GM12878 (cell line): ENCODE data around the gene CACNA2D3. TPM values are rescaled to one million over a fixed set of nuclear protein-coding genes. Genes with fewer than 3 reads are reported as not detected.

Source experiments
- ATAC-seq: fragments of 200-7000 bp; cut with Tn5 transposase; 3 replicates; pipeline ENCODE4 v1.9.1; 2020; ENCODE audit warnings: mild to moderate bottlenecking, moderate library complexity
- BruUV-seq: library from RNA; stranded (reverse); fragments of 400-500 nt; replicated peaks from 2 replicates; lab custom pipeline; 2021; lab: Mats Ljungman, UMichigan
- CTCF ChIA-PET: fragments of 300-600 bp; sonication (Branson Sonifier 250); formaldehyde crosslinking; extraction: SDS; loops from one replicate; lab custom pipeline; 2021; ENCODE audit warnings: inconsistent platforms; lab: Yijun Ruan, JAX
- POLR2A ChIA-PET: fragments of 350-600 bp; formaldehyde crosslinking; extraction: SDS; loops from one replicate; lab custom pipeline; 2021; ENCODE audit warnings: inconsistent platforms; lab: Charles Lee
- RAD21 ChIA-PET: fragments of 300-600 bp; sonication (Branson Sonifier 250); formaldehyde crosslinking; loops from one replicate; lab custom pipeline; 2023; ENCODE audit warnings: antibody characterized with exemption; ENCODE audit not compliant: unreplicated experiment; lab: Charles Lee
- SMC1A ChIA-PET: fragments of 300-600 bp; sonication (Branson Sonifier 250); formaldehyde crosslinking; loops from one replicate; lab custom pipeline; 2023; ENCODE audit not compliant: unreplicated experiment, uncharacterized antibody; lab: Charles Lee
- DNase-seq: peaks from one replicate; pipeline ENCODE4 v3.0.0-alpha.2; 2011; ENCODE audit warnings: low read depth, low spot score
- FAIRE-seq: peaks from 3 replicates; lab custom pipeline; 2011; peaks lifted over from hg19 to GRCh38; lab: Jason Lieb, UNC
- H2AFZ ChIP-seq: 2 replicates; pipeline ENCODE4 v1.6.0; 2011; ENCODE audit warnings: low read depth, low read length, control low read depth; ENCODE audit not compliant: control insufficient read depth
- H3K27ac ChIP-seq: 2 replicates; pipeline ENCODE4 v1.5.1; 2011; ENCODE audit warnings: control low read depth; ENCODE audit not compliant: control insufficient read depth, insufficient read depth
- H3K27me3 ChIP-seq, 2 experiments: replicated peaks in 1 of 2; 2 replicates each; pipeline versions ENCODE4 v1.6.0 to v1.6.1; 2011; ENCODE audit warnings: low read length in 1 of 2; ENCODE audit not compliant: control insufficient read depth in 2 of 2, insufficient read depth in 2 of 2
- H3K36me3 ChIP-seq, 2 experiments: 2 replicates each; pipeline ENCODE4 v1.5.1; 2011; ENCODE audit warnings: low read length in 1 of 2; ENCODE audit not compliant: control insufficient read depth in 2 of 2, insufficient read depth in 2 of 2
- H3K4me1 ChIP-seq: 2 replicates; pipeline ENCODE4 v1.6.1; 2011; ENCODE audit warnings: mild to moderate bottlenecking, low read length, moderate library complexity, mixed read lengths; ENCODE audit not compliant: control insufficient read depth, insufficient read depth
- H3K4me2 ChIP-seq: 2 replicates; pipeline ENCODE4 v1.6.0; 2011; ENCODE audit warnings: control low read depth; ENCODE audit not compliant: control insufficient read depth, insufficient read depth
- H3K4me3 ChIP-seq: fragments of 200-600 bp; sonication (generic); 2 replicates; pipeline ENCODE4 v1.5.1; 2016
- H3K79me2 ChIP-seq: 2 replicates; pipeline ENCODE4 v1.6.0; 2011; ENCODE audit warnings: low read length; ENCODE audit not compliant: control insufficient read depth, insufficient read depth
- H3K9ac ChIP-seq: 2 replicates; pipeline ENCODE4 v1.8.0; 2011; ENCODE audit warnings: low read length, control low read depth, mixed read lengths; ENCODE audit not compliant: control insufficient read depth, insufficient read depth
- H3K9me3 ChIP-seq: replicated peaks from 3 replicates; pipeline ENCODE4 v1.5.1; 2011; ENCODE audit warnings: mild to moderate bottlenecking, low read length; ENCODE audit not compliant: control insufficient read depth, insufficient read depth
- H4K20me1 ChIP-seq: 2 replicates; pipeline ENCODE4 v1.6.0; 2011; ENCODE audit not compliant: control insufficient read depth, insufficient read depth
- E2F8 ChIP-seq: fragments of 450-650 bp; IDR thresholded peaks from 2 replicates; pipeline ENCODE4 v1.6.1; 2018; ENCODE audit warnings: mild to moderate bottlenecking, low read depth, moderate library complexity; ENCODE audit not compliant: partially characterized antibody
- HDAC2 ChIP-seq: fragments of 200-600 bp; sonication (generic); IDR thresholded peaks from 2 replicates; pipeline ENCODE4 v1.6.1; 2017
- MTA2 ChIP-seq: fragments of 450-650 bp; IDR thresholded peaks from 2 replicates; pipeline ENCODE4 v1.6.1; 2016; ENCODE audit warnings: low read depth, mild to moderate bottlenecking, moderate library complexity
- NR2C2 ChIP-seq: IDR thresholded peaks from 2 replicates; pipeline ENCODE4 v1.6.1; 2011; ENCODE audit warnings: borderline replicate concordance, low read depth; ENCODE audit not compliant: control insufficient read depth, insufficient read length
- NR2F1 ChIP-seq: fragments of 450-650 bp; conservative IDR thresholded peaks from 2 replicates; pipeline ENCODE4 v1.6.1; 2017; ENCODE audit warnings: mild to moderate bottlenecking
- RAD21 ChIP-seq: IDR thresholded peaks from 2 replicates; pipeline ENCODE4 v1.6.1; 2011; ENCODE audit warnings: mild to moderate bottlenecking, low read depth, low read length, moderate library complexity; ENCODE audit not compliant: insufficient read depth
- WGBS: methylation state at CpG from one replicate; pipeline ENCODE4 v1.1.6; 2016; ENCODE audit warnings: low lambda C conversion rate; ENCODE audit not compliant: insufficient replicate concordance, insufficient coverage; ENCODE audit errors: missing lambda C conversion rate; 5-methylcytosine and 5-hydroxymethylcytosine counted together
- in situ Hi-C: fragments of 300-500 bp; cut with MboI; formaldehyde crosslinking; loops from 9 replicates; pipeline ENCODE4 v1.14.3; 2018; ENCODE audit warnings: mixed read lengths
- intact Hi-C: fragments of 100-400 bp; cut with micrococcal nuclease; formaldehyde crosslinking; loops from one replicate; pipeline ENCODE4 v1.14.2; 2022; ENCODE audit not compliant: unreplicated experiment
- polyA plus RNA-seq, 11 experiments: library from polyadenylated mRNA; depleted of rRNA in 4 of 11; unstranded in 6 of 11; stranded (reverse) in 5 of 11; fragments of >200 nt; fragmentation: Nextera tagmentation in 4 of 11; fragmentation: Illumina TruSeq in 1 of 11; extraction: Ambion mirVana in 4 of 11; extraction: Trizol in 1 of 11; gene quantifications; 1 replicate in 1 of 11; 2 replicates in 10 of 11; pipeline versions ENCODE4 v1.2.1 to v1.2.3, GENCODE V29; 2011 to 2016; ENCODE audit warnings: inconsistent platforms in 2 of 11, missing spikeins in 2 of 11, low read depth in 1 of 11
- total RNA-seq, 4 experiments: library from RNA; depleted of rRNA in 3 of 4; stranded (reverse); fragments of >200 nt in 3 of 4; fragmentation: Illumina TruSeq in 1 of 4; extraction: Trizol in 1 of 4; gene quantifications; 2 replicates each; pipeline versions ENCODE4 v1.2.1 to v1.2.3, GENCODE V29; 2013 to 2021
- TF ChIP-seq, protein P1 (sequence below): fragments of 450-650 bp; formaldehyde crosslinking; IDR thresholded peaks from 2 replicates; pipeline ENCODE4 v1.5.0; 2022; ENCODE audit warnings: mild to moderate bottlenecking, missing genetic modification characterization

The CACNA2D3 gene
- total and polyA plus RNA-seq, 10 of the 15 experiments (the other 5 are each of a cell fraction or from before 2014, with no cell fraction given) = not detected

- ChIA-PET CTCF (no interaction called here), SMC1A (interaction anchor here (0.8 kb wide), 2 partner anchors 8 to 16 kb away, joined by 3 read pairs; no protein-coding TSS in a partner anchor), RAD21 (no interaction called here), POLR2A (no interaction called here)
- Histone ChIP-seq H3K79me2 (no peaks in the 10 kb centered on the region), H3K4me1 (no peaks in the 10 kb centered on the region), H2AFZ (no peak overlapping the region), H3K27me3 (no peaks in the 10 kb centered on the region; a peak in 1 of 4 replicates), H3K36me3 (no peaks in the 10 kb centered on the region), H3K27ac (no peak overlapping the region), H3K4me2 (no peak overlapping the region), H3K4me3 (no peak overlapping the region), H4K20me1 (no peaks in the 10 kb centered on the region), H3K9ac (no peak overlapping the region), H3K9me3 (no peaks in the 10 kb centered on the region)
- FAIRE-seq (no peak), DNase-seq (no peak), ATAC-seq (no peak)
- in situ Hi-C loops = no loop called here
- 0% methylated on average over 1 of the region's 1 CpG for WGBS
- no TSS peak for BruUV-seq
- no peak for TF ChIP-seq MTA2
- intact Hi-C loops = no loop called here
These were observed 659.4 kb downstream of the CACNA2D3 start for GRCh38 chr3:54781728-54782127.

- RAD21 ChIA-PET = no interaction called here
- POLR2A ChIA-PET = no interaction called here
- BruUV-seq = no TSS peak
These were observed 661.3 kb downstream of the CACNA2D3 start for GRCh38 chr3:54783611-54784010.

More at GRCh38 chr3:54783611-54784010, 661.3 kb downstream of the CACNA2D3 start:
- no peak overlapping the region for H3K4me3 ChIP-seq
- no peak overlapping the region for H3K27ac ChIP-seq
- H3K79me2 ChIP-seq = no peaks in the 10 kb centered on the region
- no peaks in the 10 kb centered on the region for H3K36me3 ChIP-seq
- DNase-seq (no peak), FAIRE-seq (no peak), ATAC-seq (no peak)
- H2AFZ ChIP-seq = no peak overlapping the region
- H3K4me1 ChIP-seq = no peaks in the 10 kb centered on the region
- in situ Hi-C loops (no loop called here), intact Hi-C loops (no loop called here)
- TF ChIP-seq E2F8 (no peak), NR2C2 (no peak), NR2F1 (no peak), HDAC2 (no peak), RAD21 (no peak)
- TF ChIP-seq, protein P1, sequence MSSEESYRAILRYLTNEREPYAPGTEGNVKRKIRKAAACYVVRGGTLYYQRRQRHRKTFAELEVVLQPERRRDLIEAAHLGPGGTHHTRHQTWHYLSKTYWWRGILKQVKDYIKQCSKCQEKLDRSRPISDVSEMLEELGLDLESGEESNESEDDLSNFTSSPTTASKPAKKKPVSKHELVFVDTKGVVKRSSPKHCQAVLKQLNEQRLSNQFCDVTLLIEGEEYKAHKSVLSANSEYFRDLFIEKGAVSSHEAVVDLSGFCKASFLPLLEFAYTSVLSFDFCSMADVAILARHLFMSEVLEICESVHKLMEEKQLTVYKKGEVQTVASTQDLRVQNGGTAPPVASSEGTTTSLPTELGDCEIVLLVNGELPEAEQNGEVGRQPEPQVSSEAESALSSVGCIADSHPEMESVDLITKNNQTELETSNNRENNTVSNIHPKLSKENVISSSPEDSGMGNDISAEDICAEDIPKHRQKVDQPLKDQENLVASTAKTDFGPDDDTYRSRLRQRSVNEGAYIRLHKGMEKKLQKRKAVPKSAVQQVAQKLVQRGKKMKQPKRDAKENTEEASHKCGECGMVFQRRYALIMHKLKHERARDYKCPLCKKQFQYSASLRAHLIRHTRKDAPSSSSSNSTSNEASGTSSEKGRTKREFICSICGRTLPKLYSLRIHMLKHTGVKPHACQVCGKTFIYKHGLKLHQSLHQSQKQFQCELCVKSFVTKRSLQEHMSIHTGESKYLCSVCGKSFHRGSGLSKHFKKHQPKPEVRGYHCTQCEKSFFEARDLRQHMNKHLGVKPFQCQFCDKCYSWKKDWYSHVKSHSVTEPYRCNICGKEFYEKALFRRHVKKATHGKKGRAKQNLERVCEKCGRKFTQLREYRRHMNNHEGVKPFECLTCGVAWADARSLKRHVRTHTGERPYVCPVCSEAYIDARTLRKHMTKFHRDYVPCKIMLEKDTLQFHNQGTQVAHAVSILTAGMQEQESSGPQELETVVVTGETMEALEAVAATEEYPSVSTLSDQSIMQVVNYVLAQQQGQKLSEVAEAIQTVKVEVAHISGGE (CRISPR knock-in tag) = no peak
- H4K20me1 ChIP-seq = no peaks in the 10 kb centered on the region
- H3K27me3 ChIP-seq = no peaks in the 10 kb centered on the region; a peak in 1 of 4 replicates
- SMC1A ChIA-PET = no interaction called here
- no peak overlapping the region for H3K9ac ChIP-seq
- no peaks in the 10 kb centered on the region for H3K9me3 ChIP-seq
- CTCF ChIA-PET = no interaction called here
- no peak overlapping the region for H3K4me2 ChIP-seq
